SH-SY5Y (cell line): Measurements from ENCODE around the gene PLCD1.

Source experiments
- GATA2 ChIP-seq: IDR thresholded peaks from 2 replicates; pipeline ENCODE4 v1.6.1; 2011; ENCODE audit warnings: mild to moderate bottlenecking, low read depth, low read length
- GATA3 ChIP-seq: IDR thresholded peaks from 2 replicates; pipeline ENCODE4 v1.6.1; 2011; ENCODE audit warnings: low read depth, mild to moderate bottlenecking, low read length, moderate library complexity

DNA sequence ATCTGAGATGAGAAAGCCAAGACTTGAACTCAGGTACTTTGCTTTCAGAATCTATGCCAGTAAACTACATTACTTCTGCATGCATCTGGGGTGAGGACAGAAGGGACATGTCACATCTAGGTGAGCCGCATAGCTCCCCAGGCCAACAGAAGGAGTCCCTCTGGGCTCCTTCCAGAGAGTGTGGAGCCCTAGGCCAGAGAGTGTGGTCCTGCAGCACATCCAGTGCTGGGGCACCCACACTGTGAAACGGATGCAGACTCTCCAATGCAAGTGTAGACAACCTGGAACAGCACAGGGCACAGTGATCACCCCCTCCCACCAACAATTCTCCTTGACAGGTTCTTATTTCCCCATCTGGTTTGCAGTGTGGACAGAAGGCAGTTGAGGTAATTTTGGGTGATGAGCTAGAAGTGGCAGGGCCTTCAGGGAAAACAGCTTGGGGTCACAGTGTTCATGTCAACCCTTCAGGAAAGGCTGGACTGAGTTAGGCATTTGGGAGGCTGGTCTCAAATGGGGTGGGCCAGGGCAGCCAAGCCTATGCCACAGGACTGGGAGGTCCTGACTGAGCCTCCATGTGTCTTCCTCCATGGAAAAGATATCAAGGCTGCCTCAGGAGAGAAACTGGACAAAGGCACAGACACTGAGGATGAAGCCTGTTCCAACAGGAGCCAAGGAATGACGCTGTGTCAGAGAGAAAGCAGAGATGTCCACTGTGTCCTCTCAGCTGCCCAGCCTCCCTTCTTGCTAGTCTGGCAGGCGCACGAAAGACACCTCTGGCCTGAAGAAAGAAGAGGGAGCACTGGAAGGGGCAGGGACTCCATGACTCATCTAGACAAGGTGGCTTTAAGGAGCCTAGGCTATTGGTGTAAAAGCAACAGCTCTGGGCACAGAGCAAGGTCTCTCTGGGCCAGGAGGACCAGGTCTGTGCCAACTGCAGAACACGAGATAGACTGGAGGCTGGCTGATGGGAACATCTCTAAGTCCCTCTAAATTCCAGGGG is 1.7 kb downstream of the PLCD1 start:
- TF ChIP-seq GATA2: no peak
- TF ChIP-seq GATA3: no peak
